Measurements from ENCODE around the gene TUBGCP3.

TUBGCP3 gene

DNA sequence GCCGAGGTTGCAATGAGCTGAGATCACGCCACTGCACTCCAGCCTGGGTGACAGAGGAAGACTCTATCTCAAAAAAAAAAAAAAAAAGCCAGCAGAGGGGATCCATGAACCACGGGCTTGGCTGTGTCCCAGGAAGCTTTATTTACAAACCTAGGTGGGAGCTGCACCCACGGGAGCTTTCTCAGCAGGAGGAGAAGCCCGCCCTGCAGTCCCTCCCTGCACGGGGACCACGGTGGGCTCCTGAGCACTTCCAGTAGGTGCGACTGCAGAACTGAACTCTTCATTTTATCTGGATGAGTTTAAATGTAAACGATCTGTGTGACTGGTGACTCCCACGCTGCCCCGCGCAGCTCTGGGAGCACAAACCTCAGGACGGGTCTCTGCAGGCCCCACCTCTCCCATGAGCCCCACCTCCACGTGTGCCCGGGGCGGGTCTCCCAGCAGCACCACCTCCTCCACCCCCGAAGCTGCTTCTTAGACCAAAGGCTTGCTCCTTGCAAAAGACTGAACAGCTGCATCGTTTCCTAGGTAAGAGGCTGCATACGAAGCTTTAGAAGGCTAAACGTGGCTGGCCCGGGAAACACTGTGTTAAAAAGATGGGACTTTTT, 145.4 kb downstream of the TUBGCP3 start:
- no peak for DNase-seq (ENCODE audit: low read depth)

DNA sequence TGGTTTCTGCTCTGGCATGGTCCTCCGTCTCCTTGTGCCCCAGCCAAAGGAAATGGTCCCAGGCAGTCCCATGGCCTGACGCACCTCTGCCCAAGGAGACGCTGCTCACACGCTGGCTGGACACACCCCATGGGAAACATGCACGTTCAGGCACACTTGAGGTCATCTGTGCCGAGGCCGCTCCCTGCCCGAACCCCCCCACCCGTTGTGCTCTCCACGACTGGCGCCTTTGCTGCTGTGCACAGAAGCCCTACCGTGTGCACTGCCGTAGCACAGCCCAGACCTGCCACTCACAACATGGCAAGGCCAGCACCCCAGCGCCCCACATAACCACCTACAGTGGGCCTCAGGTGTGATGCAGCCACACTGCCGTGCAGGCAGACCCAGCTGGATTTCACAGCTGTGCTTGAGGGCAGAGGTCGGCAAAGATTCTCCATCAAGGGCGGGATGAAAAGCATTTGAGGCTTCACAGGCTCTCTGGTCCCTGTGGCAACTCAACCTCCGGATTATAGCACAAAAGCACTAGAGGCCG, 146.1 kb downstream of the TUBGCP3 start:
- DNase-seq (ENCODE audit: low read depth), result no peak

DNA sequence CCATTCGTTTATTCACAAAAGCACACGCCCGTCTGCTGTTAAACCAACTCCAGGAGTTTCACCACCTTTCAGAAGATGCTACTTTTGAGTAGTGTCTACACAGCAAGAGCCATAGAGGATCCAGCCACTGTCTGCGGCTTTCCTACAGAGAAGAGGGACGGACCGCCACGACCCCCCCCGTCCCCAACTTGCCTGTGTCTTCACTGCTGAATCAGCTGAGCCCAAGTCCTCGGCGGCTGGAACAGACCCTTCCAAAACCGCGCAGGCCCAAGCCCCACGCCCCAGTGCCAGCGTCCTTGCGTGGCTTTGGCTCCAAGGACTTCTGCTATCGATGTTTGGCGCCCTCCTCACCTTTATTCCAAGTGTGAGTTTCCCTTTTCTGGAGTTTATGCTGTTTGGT, 146.7 kb downstream of the TUBGCP3 start:
- no peak for DNase-seq (ENCODE audit: low read depth)

DNA sequence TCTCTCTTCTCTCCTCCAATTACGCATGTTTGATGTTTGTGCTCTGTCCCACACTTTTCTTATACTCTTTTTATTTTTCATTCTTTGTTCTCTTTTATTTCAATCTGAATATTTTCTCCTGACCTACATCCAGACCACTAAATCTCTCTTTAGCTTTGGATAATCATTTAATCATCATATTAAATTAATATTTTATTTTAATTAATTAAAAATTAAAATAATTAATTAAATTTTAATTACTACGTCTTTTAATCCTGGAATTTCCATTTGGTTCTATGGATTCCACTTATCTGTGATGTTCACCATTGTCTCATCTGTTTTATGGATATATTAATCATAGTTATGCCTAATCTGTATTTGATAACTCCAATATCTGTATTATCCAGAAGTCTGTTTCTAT, 149.4 kb downstream of the TUBGCP3 start:
- no peak for DNase-seq (ENCODE audit: low read depth)

DNA sequence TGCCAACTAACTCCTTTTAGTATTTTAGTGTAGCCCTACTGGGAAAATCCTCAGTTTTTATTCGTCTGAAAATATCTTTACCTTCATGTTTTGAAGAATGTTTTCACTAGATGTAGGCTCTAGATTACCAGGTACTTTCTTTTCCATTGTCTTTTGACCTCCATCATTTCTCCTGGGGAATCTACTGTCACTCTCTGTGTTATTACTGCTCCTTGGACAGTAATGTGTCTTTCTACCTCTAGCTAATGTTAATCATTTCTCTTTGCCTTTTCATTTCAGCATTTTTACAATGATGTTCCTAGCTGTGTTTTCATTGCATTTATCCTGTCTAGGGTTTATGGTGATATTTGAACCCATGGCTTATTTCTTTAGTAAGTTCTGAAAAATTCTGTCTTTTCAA, 149.9 kb downstream of the TUBGCP3 start:
- no peak for DNase-seq (ENCODE audit: low read depth)

DNA sequence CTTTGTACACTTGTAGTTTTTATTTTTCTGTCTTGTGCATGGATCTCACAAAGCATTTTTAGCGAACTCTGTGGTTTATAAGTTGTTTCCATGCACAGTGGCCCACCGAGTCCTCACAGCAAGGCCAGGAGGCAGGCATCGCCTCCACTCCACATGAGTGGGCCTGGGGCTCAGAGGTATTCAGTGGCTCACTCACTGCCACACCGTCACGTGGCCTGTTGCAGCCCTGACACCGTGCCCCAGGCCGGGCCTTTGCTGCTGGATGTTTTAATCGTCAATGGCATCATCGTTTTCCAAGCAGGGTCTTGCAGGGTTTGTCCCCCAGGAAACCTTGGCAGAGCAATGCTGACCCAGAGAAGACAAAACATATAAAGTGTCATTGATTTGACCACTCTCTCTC, 152.0 kb downstream of the TUBGCP3 start:
- DNase-seq (ENCODE audit: low read depth), result no peak
